Loucy (cell line): Measurements from ENCODE around the gene REXO5.
A peak's percentile ranks its signal among the peaks of the same experiment; 100 is the strongest.
"Not testable (repeated sequence)": the region's sequence is repeated elsewhere in the genome, so short reads cannot be mapped to it uniquely, and the experiment has no call there.

ENCODE experiments used
- H2AFZ ChIP-seq: fragments of 200-600 bp; sonication (generic); 2 replicates; pipeline ENCODE4 v1.6.0; 2016; ENCODE audit warnings: antibody characterized with exemption, mild to moderate bottlenecking, low read length, moderate library complexity
- H3F3A ChIP-seq: fragments of 200-600 bp; 2 replicates; pipeline ENCODE4 v1.6.0; 2016; ENCODE audit warnings: antibody characterized with exemption, low read depth, mild to moderate bottlenecking
- H3K27me3 ChIP-seq: fragments of 200-600 bp; sonication (generic); 2 replicates; pipeline ENCODE4 v1.6.1; 2014; ENCODE audit warnings: low read length, mild to moderate bottlenecking; ENCODE audit not compliant: insufficient read depth, poor library complexity, severe bottlenecking
- H3K36me3 ChIP-seq: fragments of 200-600 bp; sonication (generic); 2 replicates; pipeline ENCODE4 v1.6.1; 2016; ENCODE audit warnings: low read length; ENCODE audit not compliant: insufficient read depth
- H3K4me1 ChIP-seq: fragments of 200-600 bp; sonication (generic); 2 replicates; pipeline ENCODE4 v1.5.1; 2014; ENCODE audit warnings: low read length, mild to moderate bottlenecking; ENCODE audit not compliant: insufficient read depth, poor library complexity, severe bottlenecking
- H3K4me2 ChIP-seq: fragments of 200-600 bp; sonication (generic); 2 replicates; pipeline ENCODE4 v1.6.0; 2014; ENCODE audit warnings: antibody characterized with exemption, low read length, low read depth, mild to moderate bottlenecking; ENCODE audit not compliant: poor library complexity, severe bottlenecking
- H3K4me3 ChIP-seq: fragments of 200-600 bp; sonication (generic); 2 replicates; pipeline ENCODE4 v1.5.1; 2014; ENCODE audit warnings: low read length, mild to moderate bottlenecking, mixed read lengths; ENCODE audit not compliant: poor library complexity, severe bottlenecking
- H3K79me2 ChIP-seq: fragments of 200-600 bp; sonication (generic); 2 replicates; pipeline ENCODE4 v1.6.1; 2014; ENCODE audit warnings: low read length; ENCODE audit not compliant: insufficient read depth
- H3K9ac ChIP-seq: fragments of 200-600 bp; sonication (generic); 2 replicates; pipeline ENCODE4 v1.6.0; 2014; ENCODE audit warnings: mild to moderate bottlenecking, low read depth, low read length, moderate library complexity; ENCODE audit not compliant: poor library complexity, severe bottlenecking
- H3K9me2 ChIP-seq: fragments of 200-600 bp; sonication (generic); replicated peaks from 2 replicates; pipeline ENCODE4 v1.6.1; 2016; ENCODE audit warnings: low read depth, low read length, mixed read lengths
- H3K9me3 ChIP-seq: fragments of 200-600 bp; sonication (generic); 2 replicates; pipeline ENCODE4 v1.6.1; 2014; ENCODE audit warnings: mild to moderate bottlenecking, antibody characterized with exemption, low read length, low read depth; ENCODE audit not compliant: insufficient read depth
- H4K20me1 ChIP-seq: fragments of 200-600 bp; sonication (generic); 2 replicates; pipeline ENCODE4 v1.6.0; 2014; ENCODE audit warnings: antibody characterized with exemption, low read length, mild to moderate bottlenecking; ENCODE audit not compliant: insufficient read depth, poor library complexity, severe bottlenecking
- CTCF ChIP-seq: fragments of 200-600 bp; sonication (generic); conservative IDR thresholded peaks from 2 replicates; pipeline ENCODE4 v1.5.1; 2014; ENCODE audit warnings: mild to moderate bottlenecking, antibody characterized with exemption, low read length
- EZH2phosphoT487 ChIP-seq: fragments of 200-600 bp; IDR thresholded peaks from 2 replicates; pipeline ENCODE4 v1.6.1; 2018; ENCODE audit warnings: antibody characterized with exemption, mild to moderate bottlenecking, moderate library complexity, borderline replicate concordance

The REXO5 gene

GRCh38 chr16:20803192-20803560, 3.2 kb upstream of the REXO5 start:
- no peaks in the 10 kb centered on the region for H3K9me3 ChIP-seq
- no peaks in the 10 kb centered on the region for H4K20me1 ChIP-seq
- H3K27me3 ChIP-seq = no peaks in the 10 kb centered on the region
- peaks cover 43% of the 10 kb centered on the region for H3K4me1 ChIP-seq
- no peak for TF ChIP-seq EZH2phosphoT487
- no peak for TF ChIP-seq CTCF
- peak overlapping the region; percentile 41 for H3K4me3 ChIP-seq
- H3K36me3 ChIP-seq = no peaks in the 10 kb centered on the region
- H3K4me2 ChIP-seq = peak overlapping the region; percentile 54
- no peaks in the 10 kb centered on the region for H3K9me2 ChIP-seq
- peaks cover 9% of the 10 kb centered on the region for H3F3A ChIP-seq
- no peak overlapping the region for H2AFZ ChIP-seq
- H3K9ac ChIP-seq = peak overlapping the region; percentile 43
- H3K79me2 ChIP-seq = peaks cover 34% of the 10 kb centered on the region

- Histone ChIP-seq H3K79me2 (peaks cover 40% of the 10 kb centered on the region), H3K9me3 (no peaks in the 10 kb centered on the region), H3K4me3 (peak overlapping the region; percentile 41), H2AFZ (no peak overlapping the region), H3K4me1 (peaks cover 42% of the 10 kb centered on the region), H3K27me3 (no peaks in the 10 kb centered on the region), H3F3A (peaks cover 9% of the 10 kb centered on the region), H4K20me1 (no peaks in the 10 kb centered on the region), H3K9ac (peak overlapping the region; percentile 43), H3K9me2 (no peaks in the 10 kb centered on the region), H3K4me2 (peak overlapping the region; percentile 54), H3K36me3 (no peaks in the 10 kb centered on the region)
- TF ChIP-seq EZH2phosphoT487 = no peak
- TF ChIP-seq CTCF = no peak
Measured at GRCh38 chr16:20803561-20804214, 2.6 kb upstream of the REXO5 start.

GRCh38 chr16:20805684-20806167, 601 bp upstream of the REXO5 start:
- not testable (repeated sequence) for H3K9me2 ChIP-seq, H3K27me3 ChIP-seq, H3K36me3 ChIP-seq, H3F3A ChIP-seq, H3K9me3 ChIP-seq, H4K20me1 ChIP-seq
- H3K9ac ChIP-seq = peak overlapping the region; percentile 99
- peak overlapping the region; percentile 82 for H3K4me3 ChIP-seq
- H3K4me2 ChIP-seq = peak overlapping the region; percentile 97
- peaks cover 51% of the 10 kb centered on the region for H3K4me1 ChIP-seq
- H2AFZ ChIP-seq = peak overlapping the region; percentile 72
- H3K79me2 ChIP-seq = peaks cover 56% of the 10 kb centered on the region

- Histone ChIP-seq H3K36me3 (no peaks in the 10 kb centered on the region), H3K9ac (peak overlapping the region; percentile 99), H3K9me3 (no peaks in the 10 kb centered on the region), H3K79me2 (peaks cover 53% of the 10 kb centered on the region), H2AFZ (no peak overlapping the region), H3K27me3 (no peaks in the 10 kb centered on the region), H4K20me1 (no peaks in the 10 kb centered on the region), H3K4me1 (peaks cover 57% of the 10 kb centered on the region), H3K9me2 (no peaks in the 10 kb centered on the region), H3K4me2 (peak overlapping the region; percentile 97), H3K4me3 (peak overlapping the region; percentile 82), H3F3A (peaks cover 5% of the 10 kb centered on the region; the same call in 1 of the 2 replicates)
- TF ChIP-seq EZH2phosphoT487 (no peak), CTCF (no peak)
Measured at GRCh38 chr16:20807862-20808261, 1.5 kb downstream of the REXO5 start.
